GM12878 (cell line): ENCODE measurements around the gene SACM1L. TPM values are rescaled to one million over a fixed set of nuclear protein-coding genes. Genes with fewer than 3 reads are reported as not detected.

Experiments used
- ATAC-seq: fragments of 200-7000 bp; cut with Tn5 transposase; 3 replicates; pipeline ENCODE4 v1.9.1; 2020; ENCODE audit warnings: mild to moderate bottlenecking, moderate library complexity
- BruUV-seq: library from RNA; stranded (reverse); fragments of 400-500 nt; replicated peaks from 2 replicates; lab custom pipeline; 2021; lab: Mats Ljungman, UMichigan
- CTCF ChIA-PET: fragments of 300-600 bp; sonication (Branson Sonifier 250); formaldehyde crosslinking; extraction: SDS; loops from one replicate; lab custom pipeline; 2021; ENCODE audit warnings: inconsistent platforms; lab: Yijun Ruan, JAX
- POLR2A ChIA-PET: fragments of 350-600 bp; formaldehyde crosslinking; extraction: SDS; loops from one replicate; lab custom pipeline; 2021; ENCODE audit warnings: inconsistent platforms; lab: Charles Lee
- RAD21 ChIA-PET: fragments of 300-600 bp; sonication (Branson Sonifier 250); formaldehyde crosslinking; loops from one replicate; lab custom pipeline; 2023; ENCODE audit warnings: antibody characterized with exemption; ENCODE audit not compliant: unreplicated experiment; lab: Charles Lee
- SMC1A ChIA-PET: fragments of 300-600 bp; sonication (Branson Sonifier 250); formaldehyde crosslinking; loops from one replicate; lab custom pipeline; 2023; ENCODE audit not compliant: unreplicated experiment, uncharacterized antibody; lab: Charles Lee
- DNase-seq: peaks from one replicate; pipeline ENCODE4 v3.0.0-alpha.2; 2011; ENCODE audit warnings: low read depth, low spot score
- FAIRE-seq: peaks from 3 replicates; lab custom pipeline; 2011; peaks lifted over from hg19 to GRCh38; lab: Jason Lieb, UNC
- H2AFZ ChIP-seq: 2 replicates; pipeline ENCODE4 v1.6.0; 2011; ENCODE audit warnings: low read depth, low read length, control low read depth; ENCODE audit not compliant: control insufficient read depth
- H3K27ac ChIP-seq: 2 replicates; pipeline ENCODE4 v1.5.1; 2011; ENCODE audit warnings: control low read depth; ENCODE audit not compliant: control insufficient read depth, insufficient read depth
- H3K27me3 ChIP-seq, 2 experiments: replicated peaks in 1 of 2; 2 replicates each; pipeline versions ENCODE4 v1.6.0 to v1.6.1; 2011; ENCODE audit warnings: low read length in 1 of 2; ENCODE audit not compliant: control insufficient read depth in 2 of 2, insufficient read depth in 2 of 2
- H3K36me3 ChIP-seq, 2 experiments: 2 replicates each; pipeline ENCODE4 v1.5.1; 2011; ENCODE audit warnings: low read length in 1 of 2; ENCODE audit not compliant: control insufficient read depth in 2 of 2, insufficient read depth in 2 of 2
- H3K4me1 ChIP-seq: 2 replicates; pipeline ENCODE4 v1.6.1; 2011; ENCODE audit warnings: mild to moderate bottlenecking, low read length, moderate library complexity, mixed read lengths; ENCODE audit not compliant: control insufficient read depth, insufficient read depth
- H3K4me2 ChIP-seq: 2 replicates; pipeline ENCODE4 v1.6.0; 2011; ENCODE audit warnings: control low read depth; ENCODE audit not compliant: control insufficient read depth, insufficient read depth
- H3K4me3 ChIP-seq: fragments of 200-600 bp; sonication (generic); 2 replicates; pipeline ENCODE4 v1.5.1; 2016
- H3K79me2 ChIP-seq: 2 replicates; pipeline ENCODE4 v1.6.0; 2011; ENCODE audit warnings: low read length; ENCODE audit not compliant: control insufficient read depth, insufficient read depth
- H3K9ac ChIP-seq: 2 replicates; pipeline ENCODE4 v1.8.0; 2011; ENCODE audit warnings: low read length, control low read depth, mixed read lengths; ENCODE audit not compliant: control insufficient read depth, insufficient read depth
- H3K9me3 ChIP-seq: replicated peaks from 3 replicates; pipeline ENCODE4 v1.5.1; 2011; ENCODE audit warnings: mild to moderate bottlenecking, low read length; ENCODE audit not compliant: control insufficient read depth, insufficient read depth
- H4K20me1 ChIP-seq: 2 replicates; pipeline ENCODE4 v1.6.0; 2011; ENCODE audit not compliant: control insufficient read depth, insufficient read depth
- CHD2 ChIP-seq: IDR thresholded peaks from 2 replicates; pipeline ENCODE4 v1.6.1; 2011; ENCODE audit warnings: low read depth, low read length, improper control_type of control experiment, borderline replicate concordance
- FOXM1 ChIP-seq: IDR thresholded peaks from 2 replicates; pipeline ENCODE4 v1.6.1; 2012; ENCODE audit warnings: low read depth, mild to moderate bottlenecking, inconsistent platforms, low read length, moderate library complexity
- IRF4 ChIP-seq: IDR thresholded peaks from 2 replicates; pipeline ENCODE4 v1.6.1; 2011; ENCODE audit warnings: low read depth, low read length
- JUNB ChIP-seq: IDR thresholded peaks from 2 replicates; pipeline ENCODE4 v1.6.1; 2016; ENCODE audit warnings: antibody characterized with exemption, mild to moderate bottlenecking
- JUND ChIP-seq: IDR thresholded peaks from 2 replicates; pipeline ENCODE4 v1.6.1; 2012; ENCODE audit warnings: low read depth, mild to moderate bottlenecking, low read length, improper control_type of control experiment, moderate library complexity
- PAX8 ChIP-seq: fragments of 450-650 bp; IDR thresholded peaks from 2 replicates; pipeline ENCODE4 v1.6.1; 2017; ENCODE audit warnings: mild to moderate bottlenecking, moderate library complexity
- POLR2A ChIP-seq: IDR thresholded peaks from 2 replicates; pipeline ENCODE4 v1.6.1; 2011; ENCODE audit warnings: low read depth, mild to moderate bottlenecking, low read length
- POLR2AphosphoS2 ChIP-seq: IDR thresholded peaks from 2 replicates; pipeline ENCODE4 v1.6.1; 2011; ENCODE audit warnings: low read depth, mild to moderate bottlenecking, low read length, improper control_type of control experiment, moderate library complexity
- POU2F2 ChIP-seq: IDR thresholded peaks from 3 replicates; pipeline ENCODE4 v1.6.1; 2011; ENCODE audit warnings: low read depth, mild to moderate bottlenecking, low read length, borderline replicate concordance
- SMC3 ChIP-seq: IDR thresholded peaks from 2 replicates; pipeline ENCODE4 v1.6.1; 2011; ENCODE audit warnings: low read length, improper control_type of control experiment, borderline replicate concordance
- TCF3 ChIP-seq: IDR thresholded peaks from 2 replicates; pipeline ENCODE4 v1.6.1; 2012; ENCODE audit warnings: low read depth, mild to moderate bottlenecking, low read length, borderline replicate concordance; ENCODE audit not compliant: insufficient read depth
- YBX1 ChIP-seq: fragments of 450-650 bp; IDR thresholded peaks from 2 replicates; pipeline ENCODE4 v1.6.1; 2016; ENCODE audit warnings: antibody characterized with exemption
- WGBS: methylation state at CpG from one replicate; pipeline ENCODE4 v1.1.6; 2016; ENCODE audit warnings: low lambda C conversion rate; ENCODE audit not compliant: insufficient replicate concordance, insufficient coverage; ENCODE audit errors: missing lambda C conversion rate; 5-methylcytosine and 5-hydroxymethylcytosine counted together
- in situ Hi-C: fragments of 300-500 bp; cut with MboI; formaldehyde crosslinking; loops from 9 replicates; pipeline ENCODE4 v1.14.3; 2018; ENCODE audit warnings: mixed read lengths
- intact Hi-C: fragments of 100-400 bp; cut with micrococcal nuclease; formaldehyde crosslinking; loops from one replicate; pipeline ENCODE4 v1.14.2; 2022; ENCODE audit not compliant: unreplicated experiment
- polyA plus RNA-seq, 11 experiments: library from polyadenylated mRNA; depleted of rRNA in 4 of 11; unstranded in 6 of 11; stranded (reverse) in 5 of 11; fragments of >200 nt; fragmentation: Nextera tagmentation in 4 of 11; fragmentation: Illumina TruSeq in 1 of 11; extraction: Ambion mirVana in 4 of 11; extraction: Trizol in 1 of 11; gene quantifications; 1 replicate in 1 of 11; 2 replicates in 10 of 11; pipeline versions ENCODE4 v1.2.1 to v1.2.3, GENCODE V29; 2011 to 2016; ENCODE audit warnings: inconsistent platforms in 2 of 11, missing spikeins in 2 of 11, low read depth in 1 of 11
- total RNA-seq, 4 experiments: library from RNA; depleted of rRNA in 3 of 4; stranded (reverse); fragments of >200 nt in 3 of 4; fragmentation: Illumina TruSeq in 1 of 4; extraction: Trizol in 1 of 4; gene quantifications; 2 replicates each; pipeline versions ENCODE4 v1.2.1 to v1.2.3, GENCODE V29; 2013 to 2021
- TF ChIP-seq, protein P1 (sequence below): IDR thresholded peaks from 2 replicates; pipeline ENCODE4 v1.6.1; 2012; ENCODE audit warnings: improper control_type of control experiment, low read depth, low read length; ENCODE audit not compliant: insufficient replicate concordance
- TF ChIP-seq, protein P2 (sequence below): IDR thresholded peaks from 2 replicates; pipeline ENCODE4 v1.6.1; 2012; ENCODE audit warnings: low read length, inconsistent platforms
- TF ChIP-seq, protein P3 (sequence below): IDR thresholded peaks from 2 replicates; pipeline ENCODE4 v1.6.1; 2012; ENCODE audit warnings: mild to moderate bottlenecking, low read depth, low read length

Gene SACM1L
- total and polyA plus RNA-seq, 10 of the 15 experiments (the other 5 are each of a cell fraction or from before 2014, with no cell fraction given), result 16.5 to 48.3 (median 28.9) TPM

DNA sequence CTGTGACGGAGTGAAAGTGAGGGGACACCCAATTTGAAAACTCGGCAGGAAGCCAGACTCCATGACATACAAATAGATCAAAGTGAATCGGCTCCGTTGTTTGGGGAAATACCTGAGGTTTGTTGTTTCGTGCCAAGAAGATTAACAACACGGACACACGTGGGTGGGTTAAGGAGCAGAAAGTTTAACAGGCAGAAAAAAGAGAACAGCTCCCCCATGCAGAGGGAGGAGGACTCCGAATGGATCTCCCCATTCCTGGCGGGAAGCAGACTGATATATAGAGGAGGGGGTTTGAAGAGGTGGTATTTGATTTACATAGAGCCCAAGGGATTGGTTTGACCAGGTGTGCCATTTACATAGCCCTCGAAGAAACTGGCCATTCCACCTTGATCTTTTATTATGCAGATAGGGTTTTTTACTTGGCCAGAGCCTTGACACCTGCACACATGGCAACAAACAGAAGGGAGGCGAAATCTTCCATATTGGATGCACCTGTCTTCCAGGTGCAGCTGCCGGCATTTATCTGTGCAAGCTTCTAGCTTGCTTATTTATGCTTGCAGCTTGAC is 4.8 kb upstream of the SACM1L start:
- SMC1A ChIA-PET, result no interaction called here

More for the DNA sequence above, 4.8 kb upstream of the SACM1L start:
- TF ChIP-seq JUNB (no peak), POLR2AphosphoS2 (0 out of 2 replicates have a peak, but pooled peaks have one; percentile 65), PAX8 (no peak), IRF4 (no peak), POU2F2 (no peak), TCF3 (no peak), YBX1 (no peak), JUND (no peak), SMC3 (no peak), POLR2A (peak; percentile 28; the same call in 1 of the 2 replicates), FOXM1 (no peak), CHD2 (no peak)
- TF ChIP-seq, protein P1, sequence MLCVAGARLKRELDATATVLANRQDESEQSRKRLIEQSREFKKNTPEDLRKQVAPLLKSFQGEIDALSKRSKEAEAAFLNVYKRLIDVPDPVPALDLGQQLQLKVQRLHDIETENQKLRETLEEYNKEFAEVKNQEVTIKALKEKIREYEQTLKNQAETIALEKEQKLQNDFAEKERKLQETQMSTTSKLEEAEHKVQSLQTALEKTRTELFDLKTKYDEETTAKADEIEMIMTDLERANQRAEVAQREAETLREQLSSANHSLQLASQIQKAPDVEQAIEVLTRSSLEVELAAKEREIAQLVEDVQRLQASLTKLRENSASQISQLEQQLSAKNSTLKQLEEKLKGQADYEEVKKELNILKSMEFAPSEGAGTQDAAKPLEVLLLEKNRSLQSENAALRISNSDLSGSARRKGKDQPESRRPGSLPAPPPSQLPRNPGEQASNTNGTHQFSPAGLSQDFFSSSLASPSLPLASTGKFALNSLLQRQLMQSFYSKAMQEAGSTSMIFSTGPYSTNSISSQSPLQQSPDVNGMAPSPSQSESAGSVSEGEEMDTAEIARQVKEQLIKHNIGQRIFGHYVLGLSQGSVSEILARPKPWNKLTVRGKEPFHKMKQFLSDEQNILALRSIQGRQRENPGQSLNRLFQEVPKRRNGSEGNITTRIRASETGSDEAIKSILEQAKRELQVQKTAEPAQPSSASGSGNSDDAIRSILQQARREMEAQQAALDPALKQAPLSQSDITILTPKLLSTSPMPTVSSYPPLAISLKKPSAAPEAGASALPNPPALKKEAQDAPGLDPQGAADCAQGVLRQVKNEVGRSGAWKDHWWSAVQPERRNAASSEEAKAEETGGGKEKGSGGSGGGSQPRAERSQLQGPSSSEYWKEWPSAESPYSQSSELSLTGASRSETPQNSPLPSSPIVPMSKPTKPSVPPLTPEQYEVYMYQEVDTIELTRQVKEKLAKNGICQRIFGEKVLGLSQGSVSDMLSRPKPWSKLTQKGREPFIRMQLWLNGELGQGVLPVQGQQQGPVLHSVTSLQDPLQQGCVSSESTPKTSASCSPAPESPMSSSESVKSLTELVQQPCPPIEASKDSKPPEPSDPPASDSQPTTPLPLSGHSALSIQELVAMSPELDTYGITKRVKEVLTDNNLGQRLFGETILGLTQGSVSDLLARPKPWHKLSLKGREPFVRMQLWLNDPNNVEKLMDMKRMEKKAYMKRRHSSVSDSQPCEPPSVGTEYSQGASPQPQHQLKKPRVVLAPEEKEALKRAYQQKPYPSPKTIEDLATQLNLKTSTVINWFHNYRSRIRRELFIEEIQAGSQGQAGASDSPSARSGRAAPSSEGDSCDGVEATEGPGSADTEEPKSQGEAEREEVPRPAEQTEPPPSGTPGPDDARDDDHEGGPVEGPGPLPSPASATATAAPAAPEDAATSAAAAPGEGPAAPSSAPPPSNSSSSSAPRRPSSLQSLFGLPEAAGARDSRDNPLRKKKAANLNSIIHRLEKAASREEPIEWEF, result no peak
- TF ChIP-seq, protein P2, sequence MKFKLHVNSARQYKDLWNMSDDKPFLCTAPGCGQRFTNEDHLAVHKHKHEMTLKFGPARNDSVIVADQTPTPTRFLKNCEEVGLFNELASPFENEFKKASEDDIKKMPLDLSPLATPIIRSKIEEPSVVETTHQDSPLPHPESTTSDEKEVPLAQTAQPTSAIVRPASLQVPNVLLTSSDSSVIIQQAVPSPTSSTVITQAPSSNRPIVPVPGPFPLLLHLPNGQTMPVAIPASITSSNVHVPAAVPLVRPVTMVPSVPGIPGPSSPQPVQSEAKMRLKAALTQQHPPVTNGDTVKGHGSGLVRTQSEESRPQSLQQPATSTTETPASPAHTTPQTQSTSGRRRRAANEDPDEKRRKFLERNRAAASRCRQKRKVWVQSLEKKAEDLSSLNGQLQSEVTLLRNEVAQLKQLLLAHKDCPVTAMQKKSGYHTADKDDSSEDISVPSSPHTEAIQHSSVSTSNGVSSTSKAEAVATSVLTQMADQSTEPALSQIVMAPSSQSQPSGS, result no peak
- TF ChIP-seq, protein P3, sequence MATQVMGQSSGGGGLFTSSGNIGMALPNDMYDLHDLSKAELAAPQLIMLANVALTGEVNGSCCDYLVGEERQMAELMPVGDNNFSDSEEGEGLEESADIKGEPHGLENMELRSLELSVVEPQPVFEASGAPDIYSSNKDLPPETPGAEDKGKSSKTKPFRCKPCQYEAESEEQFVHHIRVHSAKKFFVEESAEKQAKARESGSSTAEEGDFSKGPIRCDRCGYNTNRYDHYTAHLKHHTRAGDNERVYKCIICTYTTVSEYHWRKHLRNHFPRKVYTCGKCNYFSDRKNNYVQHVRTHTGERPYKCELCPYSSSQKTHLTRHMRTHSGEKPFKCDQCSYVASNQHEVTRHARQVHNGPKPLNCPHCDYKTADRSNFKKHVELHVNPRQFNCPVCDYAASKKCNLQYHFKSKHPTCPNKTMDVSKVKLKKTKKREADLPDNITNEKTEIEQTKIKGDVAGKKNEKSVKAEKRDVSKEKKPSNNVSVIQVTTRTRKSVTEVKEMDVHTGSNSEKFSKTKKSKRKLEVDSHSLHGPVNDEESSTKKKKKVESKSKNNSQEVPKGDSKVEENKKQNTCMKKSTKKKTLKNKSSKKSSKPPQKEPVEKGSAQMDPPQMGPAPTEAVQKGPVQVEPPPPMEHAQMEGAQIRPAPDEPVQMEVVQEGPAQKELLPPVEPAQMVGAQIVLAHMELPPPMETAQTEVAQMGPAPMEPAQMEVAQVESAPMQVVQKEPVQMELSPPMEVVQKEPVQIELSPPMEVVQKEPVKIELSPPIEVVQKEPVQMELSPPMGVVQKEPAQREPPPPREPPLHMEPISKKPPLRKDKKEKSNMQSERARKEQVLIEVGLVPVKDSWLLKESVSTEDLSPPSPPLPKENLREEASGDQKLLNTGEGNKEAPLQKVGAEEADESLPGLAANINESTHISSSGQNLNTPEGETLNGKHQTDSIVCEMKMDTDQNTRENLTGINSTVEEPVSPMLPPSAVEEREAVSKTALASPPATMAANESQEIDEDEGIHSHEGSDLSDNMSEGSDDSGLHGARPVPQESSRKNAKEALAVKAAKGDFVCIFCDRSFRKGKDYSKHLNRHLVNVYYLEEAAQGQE, result no peak
- TF ChIP-seq, all 136 proteins: peak for 2
- in situ Hi-C loops, result no loop called here
- H3K27ac ChIP-seq, result no peak overlapping the region
- H2AFZ ChIP-seq, result no peak overlapping the region
- intact Hi-C loops, result no loop called here
- no peaks in the 10 kb centered on the region for H3K4me1 ChIP-seq
- ATAC-seq, result no peak
- ChIA-PET CTCF (interaction anchor here (0.7 to 1.1 kb wide), 3 partner anchors 25 to 255 kb away, joined by 3 to 6 read pairs (median 4); no protein-coding TSS in a partner anchor), POLR2A (interaction anchor here (0.6 to 1.6 kb wide), 2 partner anchors 39 to 100 kb away, joined by 3 to 4 read pairs; no protein-coding TSS in a partner anchor), RAD21 (no interaction called here)
- H3K36me3 ChIP-seq, result peaks cover 0 to 8% of the 10 kb centered on the region in 2 experiments; a peak in 3 of 4 replicates
- no TSS peak for BruUV-seq
- WGBS, result 76% methylated on average over 12 of the region's 12 CpGs
- H3K4me3 ChIP-seq, result no peak overlapping the region
- H3K4me2 ChIP-seq, result no peak overlapping the region
- H3K79me2 ChIP-seq, result peaks cover 2% of the 10 kb centered on the region
- no peak overlapping the region for H3K9ac ChIP-seq
- no peak for DNase-seq
- no peaks in the 10 kb centered on the region for H3K27me3 ChIP-seq
- H4K20me1 ChIP-seq, result no peaks in the 10 kb centered on the region
- no peak for FAIRE-seq
- no peaks in the 10 kb centered on the region for H3K9me3 ChIP-seq
